DMS79 treated with DMSO at 0.1 percent for 48 hours (cell line): Measurements from ENCODE around the gene MED13L.

ENCODE experiments used
- DNase-seq: peaks from one replicate; lab custom pipeline; 2025; lab: John Stamatoyannopoulos, UW

Gene MED13L

GRCh38 chr12:116130431-116130830 lies 147.1 kb downstream of the MED13L start:
- no peak for DNase-seq

- DNase-seq: no peak
These were observed 148.7 kb downstream of the MED13L start for GRCh38 chr12:116128779-116129178.

GRCh38 chr12:116127859-116128258 lies 149.6 kb downstream of the MED13L start:
- DNase-seq: no peak

DNA sequence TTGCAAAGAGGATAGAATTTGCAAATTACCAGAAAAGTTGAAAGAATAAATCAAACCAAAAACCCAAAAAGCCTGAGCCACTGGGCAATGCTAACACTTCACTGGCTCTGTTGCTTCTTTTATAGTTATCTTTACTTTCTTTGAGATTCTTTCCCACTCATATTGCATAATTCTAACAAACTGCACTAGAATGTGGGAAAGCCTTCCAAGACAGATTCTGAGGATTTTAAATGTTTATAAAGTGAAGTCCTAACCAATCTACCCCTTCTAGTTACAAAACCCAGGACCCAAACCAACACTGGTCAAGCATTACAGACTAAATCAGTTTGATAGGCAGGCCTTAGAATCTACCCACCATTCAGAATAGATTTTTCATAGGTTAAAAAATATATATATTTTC lies 150.9 kb downstream of the MED13L start:
- DNase-seq: no peak

- DNase-seq: no peak
These were observed 151.4 kb downstream of the MED13L start for GRCh38 chr12:116125956-116126566.

GRCh38 chr12:116125084-116125483 lies 152.4 kb downstream of the MED13L start:
- DNase-seq: no peak

DNA sequence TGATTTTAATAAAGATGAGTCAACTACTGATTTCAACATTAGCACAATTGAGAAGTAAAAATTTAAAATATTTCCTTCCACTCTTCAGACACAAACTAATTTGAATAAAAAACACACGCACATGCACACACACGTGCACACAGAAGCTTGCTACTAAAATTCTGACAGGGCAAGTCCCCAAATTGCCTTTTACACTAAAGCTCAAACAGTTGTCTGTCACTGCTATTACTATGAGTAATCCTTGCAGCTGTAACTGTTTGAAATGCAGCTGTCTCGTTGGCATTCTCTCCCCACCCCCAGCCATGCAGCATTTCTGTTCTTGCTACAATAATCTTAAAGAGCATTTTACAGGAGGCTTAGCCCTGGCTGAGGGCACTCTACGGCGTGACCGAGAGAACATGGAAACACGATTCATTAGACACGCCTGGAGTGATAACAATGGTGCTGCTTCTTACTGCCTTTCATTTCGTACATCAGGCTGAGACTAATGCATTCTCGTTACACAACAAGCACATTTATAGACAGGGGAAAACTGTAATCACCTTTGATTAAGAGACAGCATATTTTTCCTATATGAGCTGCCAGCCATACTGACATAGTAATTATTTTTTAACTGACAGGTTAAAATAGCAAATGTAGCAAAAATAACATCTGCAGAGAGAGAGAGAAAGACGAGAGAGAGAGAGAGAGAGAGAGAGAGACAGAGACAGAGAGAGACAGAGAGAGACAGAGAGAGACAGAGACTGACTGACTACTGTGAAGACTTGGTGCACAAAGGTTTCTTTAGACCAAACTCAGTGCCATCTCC lies 153.8 kb downstream of the MED13L start:
- peak; percentile 98 for DNase-seq

DNA sequence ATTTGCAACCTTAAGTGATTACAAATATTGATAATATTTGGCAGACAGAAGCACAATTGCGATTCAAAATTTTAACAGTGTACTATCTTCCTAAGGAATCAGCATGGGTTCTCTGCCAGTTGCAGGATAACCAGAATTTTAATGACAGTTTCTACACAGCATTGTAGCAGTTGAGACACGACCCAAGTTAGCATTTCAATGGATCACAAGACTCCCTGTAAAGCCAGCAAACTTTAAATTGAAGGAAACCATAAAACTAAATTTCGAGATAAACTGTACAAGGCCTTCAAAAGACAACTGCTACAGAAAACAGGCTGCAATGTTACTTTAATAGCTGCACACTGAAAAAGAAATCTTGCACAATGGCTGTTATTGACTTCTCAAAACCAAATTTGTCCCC lies 154.9 kb downstream of the MED13L start:
- no peak for DNase-seq

GRCh38 chr12:116121453-116121871 lies 156.0 kb downstream of the MED13L start:
- DNase-seq: peak; percentile 87

- no peak for DNase-seq
These were observed 160.7 kb downstream of the MED13L start for GRCh38 chr12:116116650-116117424.

- no peak for DNase-seq
These were observed 163.9 kb downstream of the MED13L start for GRCh38 chr12:116113398-116114130.

DNA sequence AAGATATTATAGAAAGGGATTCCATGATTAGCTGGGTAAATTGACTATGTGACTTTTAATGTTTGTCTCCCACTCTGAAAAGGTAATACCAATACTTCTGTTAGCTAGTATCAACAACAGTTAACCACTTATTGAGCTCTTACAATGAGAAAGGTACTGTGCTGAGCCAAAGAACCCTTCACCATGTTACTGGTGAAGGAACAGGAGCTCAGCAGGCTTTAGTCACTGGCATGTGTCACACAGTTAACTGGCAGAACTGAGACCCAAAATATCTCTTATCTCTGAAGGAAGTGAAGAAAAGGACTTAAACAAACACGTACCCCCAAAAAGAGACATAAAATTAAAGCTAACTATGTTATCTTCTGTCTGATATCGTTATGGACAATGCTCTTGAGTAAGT lies 170.6 kb downstream of the MED13L start:
- DNase-seq: no peak

- no peak for DNase-seq
These were observed 173.2 kb downstream of the MED13L start for GRCh38 chr12:116104167-116104767.

DNA sequence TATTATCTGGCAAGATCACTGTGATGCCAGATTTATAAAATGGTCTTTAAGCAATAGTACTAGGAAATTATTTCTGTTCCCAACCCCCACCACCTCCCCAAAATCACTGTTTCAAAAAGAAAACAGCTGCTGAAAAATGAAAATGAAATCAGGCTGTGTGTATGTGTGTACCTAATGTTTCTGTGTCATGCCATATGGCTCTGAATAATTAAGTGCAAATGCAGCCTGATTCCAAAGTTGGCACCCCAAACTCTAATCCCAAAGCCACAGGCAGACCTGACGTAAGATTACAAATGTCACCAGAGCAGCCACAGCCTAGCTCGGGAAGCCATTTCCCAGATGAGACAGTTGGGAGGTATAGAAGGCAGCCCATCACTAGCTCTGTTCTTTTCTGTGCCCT lies 175.5 kb downstream of the MED13L start:
- no peak for DNase-seq

DNA sequence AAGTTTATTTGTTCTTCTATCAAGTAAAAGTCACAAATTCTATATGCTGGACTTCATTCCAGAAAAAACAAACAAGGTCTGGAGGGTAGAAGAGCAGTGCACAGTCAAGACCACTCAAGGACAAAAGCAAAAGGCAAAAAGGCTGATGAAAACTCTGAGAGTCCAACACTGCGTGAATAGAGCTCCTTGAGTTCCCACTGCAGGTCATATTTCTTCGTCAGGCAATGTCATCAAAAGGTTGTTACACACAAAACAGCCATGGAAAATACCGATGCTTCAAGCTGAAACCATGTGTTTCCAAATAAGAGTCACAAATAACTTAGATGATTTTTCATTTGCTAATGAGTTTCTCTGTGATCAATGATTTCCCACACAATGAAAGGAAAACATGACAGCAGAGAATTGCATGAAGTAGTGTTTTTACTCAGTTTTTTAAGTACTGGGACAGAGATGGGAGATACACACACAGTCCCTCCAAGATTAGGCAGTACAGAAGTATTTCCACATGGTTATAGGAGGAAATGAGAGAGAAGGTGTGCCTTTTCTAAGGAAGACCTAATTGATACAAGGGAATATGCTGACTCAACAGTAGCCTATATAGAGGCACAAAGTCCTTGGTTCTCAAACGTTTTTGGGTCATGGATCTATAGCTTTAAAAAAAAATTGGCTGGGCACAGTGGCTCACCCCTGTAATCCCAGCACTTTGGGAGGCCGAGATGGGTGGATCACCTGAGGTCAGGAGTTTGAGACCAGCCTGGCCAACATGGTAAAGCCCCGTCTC lies 177.7 kb downstream of the MED13L start:
- peak; percentile 88 for DNase-seq

- DNase-seq: no peak
These were observed 180.6 kb downstream of the MED13L start for GRCh38 chr12:116096874-116097273.

- DNase-seq: no peak
These were observed 183.0 kb downstream of the MED13L start for GRCh38 chr12:116094475-116094874.

DNA sequence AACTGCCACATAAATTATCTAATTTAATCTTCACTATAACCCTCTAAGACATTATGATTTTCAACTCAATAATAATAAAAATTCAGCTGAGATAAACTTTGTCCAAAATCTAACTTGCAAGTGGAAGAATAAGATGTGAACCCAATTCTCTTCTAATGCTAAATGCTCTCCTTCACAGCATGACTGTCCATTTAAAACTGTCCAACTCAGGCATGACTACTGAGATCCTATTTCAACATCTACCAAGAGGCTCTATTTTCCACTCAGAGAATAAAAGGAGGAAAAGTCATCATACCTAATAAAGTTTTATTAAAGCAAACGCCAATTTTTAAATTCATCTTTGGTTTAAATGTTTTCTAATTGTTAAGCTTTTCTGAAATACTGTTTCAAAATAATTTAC lies 183.6 kb downstream of the MED13L start:
- DNase-seq: no peak

- no peak for DNase-seq
These were observed 184.7 kb downstream of the MED13L start for GRCh38 chr12:116092776-116093175.

DNA sequence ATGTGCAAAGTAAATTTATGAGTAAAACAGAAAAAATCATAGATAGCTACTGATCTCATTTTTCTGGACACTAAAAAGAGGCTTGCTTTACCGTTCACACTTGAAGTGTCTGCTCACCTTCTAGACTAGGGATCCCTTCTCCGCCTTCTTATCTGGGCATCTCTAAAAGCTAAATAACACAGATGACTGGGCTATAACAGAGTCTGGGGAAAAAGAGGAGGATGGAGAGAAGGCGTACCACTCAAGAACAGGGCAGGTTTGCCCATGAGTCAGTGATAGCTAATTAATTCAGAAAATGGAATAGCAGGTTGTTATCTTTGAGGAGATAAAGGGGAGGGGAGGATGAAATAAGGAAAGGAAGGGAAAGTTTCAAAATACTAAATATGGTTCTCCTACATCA lies 185.3 kb downstream of the MED13L start:
- no peak for DNase-seq

- DNase-seq: no peak
These were observed 185.9 kb downstream of the MED13L start for GRCh38 chr12:116091579-116091978.
